Caco-2 (cell line): ENCODE measurements around the gene SUSD2. TPM values are rescaled to one million over a fixed set of nuclear protein-coding genes. Genes with fewer than 3 reads are reported as not detected.

Experiments used
- BruUV-seq: library from RNA; stranded (reverse); fragments of 400-500 nt; replicated peaks from 2 replicates; lab custom pipeline; 2021; lab: Mats Ljungman, UMichigan
- CTCF ChIA-PET: fragments of 300-600 bp; sonication (Branson Sonifier 250); formaldehyde crosslinking; loops from one replicate; lab custom pipeline; 2022; ENCODE audit warnings: antibody characterized with exemption; lab: Charles Lee
- POLR2A ChIA-PET: fragments of 300-600 bp; sonication (Branson Sonifier 250); formaldehyde crosslinking; loops from one replicate; lab custom pipeline; 2022; ENCODE audit warnings: antibody characterized with exemption; lab: Charles Lee
- DNase-seq, 2 experiments: peaks; one replicate each; pipeline versions ENCODE4 v3.0.0 to v3.0.0-alpha.2; 2020 to 2022
- H3K27me3 ChIP-seq: replicated peaks from 2 replicates; pipeline ENCODE4 v1.6.0; 2011; ENCODE audit warnings: low read length; ENCODE audit not compliant: control insufficient read depth, insufficient read depth
- H3K36me3 ChIP-seq: 2 replicates; pipeline ENCODE4 v1.5.1; 2011; ENCODE audit warnings: low read length; ENCODE audit not compliant: control insufficient read depth, insufficient read depth
- H3K4me1 ChIP-seq: fragments of 250-450 bp; sonication (Bioruptor Pico); 2 replicates; pipeline ENCODE4 v1.5.1; 2020; ENCODE audit warnings: mild to moderate bottlenecking
- H3K4me3 ChIP-seq: 2 replicates; pipeline ENCODE4 v1.5.1; 2011; ENCODE audit warnings: low read depth, mild to moderate bottlenecking, control low read depth, low read length
- H3K9me3 ChIP-seq: fragments of 250-450 bp; sonication (Bioruptor Pico); 2 replicates; pipeline ENCODE4 v1.5.1; 2020; ENCODE audit warnings: mild to moderate bottlenecking, moderate library complexity
- H3K27ac Mint-ChIP-seq: one replicate; pipeline ENCODE4 v1.8.0; 2022; ENCODE audit warnings: mixed read lengths; ENCODE audit not compliant: unreplicated experiment
- H3K27me3 Mint-ChIP-seq: one replicate; pipeline ENCODE4 v1.8.0; 2022; ENCODE audit warnings: mixed read lengths; ENCODE audit not compliant: insufficient read depth, unreplicated experiment
- H3K36me3 Mint-ChIP-seq: one replicate; pipeline ENCODE4 v1.8.0; 2022; ENCODE audit warnings: mild to moderate bottlenecking, mixed read lengths; ENCODE audit not compliant: insufficient read depth, unreplicated experiment
- H3K4me1 Mint-ChIP-seq: one replicate; pipeline ENCODE4 v1.8.0; 2022; ENCODE audit warnings: low read depth, mixed read lengths; ENCODE audit not compliant: unreplicated experiment
- H3K4me3 Mint-ChIP-seq: one replicate; pipeline ENCODE4 v1.8.0; 2022; ENCODE audit warnings: mild to moderate bottlenecking, moderate library complexity, mixed read lengths; ENCODE audit not compliant: unreplicated experiment
- H3K9me3 Mint-ChIP-seq: one replicate; pipeline ENCODE4 v1.8.0; 2022; ENCODE audit warnings: mixed read lengths; ENCODE audit not compliant: unreplicated experiment
- CTCF ChIP-seq, 2 experiments: fragments of 200-600 bp in 1 of 2; IDR thresholded peaks; 1 replicate in 1 of 2; 2 replicates in 1 of 2; pipeline versions ENCODE4 v1.5.1 to v1.8.0; 2011 to 2022; ENCODE audit warnings: antibody characterized with exemption in 1 of 2, control low read depth in 1 of 2, inconsistent platforms in 1 of 2, low read depth in 1 of 2, low read length in 1 of 2, mild to moderate bottlenecking in 1 of 2, moderate library complexity in 1 of 2; ENCODE audit not compliant: insufficient read depth in 1 of 2, severe bottlenecking in 1 of 2, unreplicated experiment in 1 of 2
- intact Hi-C: fragments of 100-400 bp; cut with micrococcal nuclease; formaldehyde crosslinking; loops from one replicate; pipeline ENCODE4 v1.10.0; 2022; ENCODE audit not compliant: unreplicated experiment
- total RNA-seq: library from RNA; stranded (reverse); gene quantifications from 2 replicates; pipeline ENCODE4 v1.2.3, GENCODE V29; 2022

SUSD2 gene
- total RNA-seq, 1 experiment from 2014 or later: 7.0 TPM

GRCh38 chr22:24233235-24233634 is 51.9 kb downstream of the SUSD2 start:
- peaks cover 6% of the 10 kb centered on the region for H3K4me1 Mint-ChIP-seq
- no peaks in the 10 kb centered on the region for H3K36me3 ChIP-seq
- no peaks in the 10 kb centered on the region for H3K9me3 Mint-ChIP-seq
- H3K9me3 ChIP-seq: no peaks in the 10 kb centered on the region
- no peak for TF ChIP-seq CTCF (IDR thresholded peaks at IDR 0.05; ENCODE audit: insufficient read depth in 1 of 2, low read depth in 1 of 2, low read length in 1 of 2, severe bottlenecking in 1 of 2, unreplicated experiment in 1 of 2)
- ChIA-PET CTCF (interaction anchor here (1.4 kb wide), 1 partner anchor 43 kb away, joined by 3 read pairs; no protein-coding TSS in a partner anchor), POLR2A (no interaction called here)
- no peaks in the 10 kb centered on the region for H3K36me3 Mint-ChIP-seq
- H3K4me3 Mint-ChIP-seq: no peak overlapping the region
- BruUV-seq: no TSS peak
- H3K27me3 ChIP-seq: no peaks in the 10 kb centered on the region
- H3K27ac Mint-ChIP-seq: no peak overlapping the region
- DNase-seq: no peak
- H3K4me1 ChIP-seq: no peaks in the 10 kb centered on the region
- no peaks in the 10 kb centered on the region for H3K27me3 Mint-ChIP-seq
- intact Hi-C loops: no loop called here
- no peak overlapping the region for H3K4me3 ChIP-seq

GRCh38 chr22:24233816-24234215 is 52.5 kb downstream of the SUSD2 start:
- TF ChIP-seq CTCF (IDR thresholded peaks at IDR 0.05; ENCODE audit: insufficient read depth in 1 of 2, low read depth in 1 of 2, low read length in 1 of 2, severe bottlenecking in 1 of 2, unreplicated experiment in 1 of 2): no peak
- BruUV-seq: no TSS peak
- intact Hi-C loops: no loop called here

GRCh38 chr22:24235315-24235714 is 54.0 kb downstream of the SUSD2 start:
- CTCF ChIA-PET: no interaction called here
- H3K36me3 Mint-ChIP-seq: no peaks in the 10 kb centered on the region
- Histone ChIP-seq H3K9me3 (no peaks in the 10 kb centered on the region), H3K36me3 (no peaks in the 10 kb centered on the region), H3K4me1 (no peaks in the 10 kb centered on the region), H3K27me3 (no peaks in the 10 kb centered on the region), H3K4me3 (no peak overlapping the region)
- no peak overlapping the region for H3K27ac Mint-ChIP-seq
- no peaks in the 10 kb centered on the region for H3K27me3 Mint-ChIP-seq
- POLR2A ChIA-PET: no interaction called here
- no peak for TF ChIP-seq CTCF (IDR thresholded peaks at IDR 0.05; ENCODE audit: insufficient read depth in 1 of 2, low read depth in 1 of 2, low read length in 1 of 2, severe bottlenecking in 1 of 2, unreplicated experiment in 1 of 2)
- H3K4me1 Mint-ChIP-seq: peaks cover 6% of the 10 kb centered on the region
- H3K4me3 Mint-ChIP-seq: no peak overlapping the region
- no TSS peak for BruUV-seq
- no peaks in the 10 kb centered on the region for H3K9me3 Mint-ChIP-seq
- DNase-seq: no peak
- intact Hi-C loops: no loop called here

More at GRCh38 chr22:24233816-24234215, 52.5 kb downstream of the SUSD2 start:
- Mint-ChIP-seq H3K36me3 (no peaks in the 10 kb centered on the region), H3K9me3 (no peaks in the 10 kb centered on the region), H3K4me3 (no peak overlapping the region), H3K4me1 (peaks cover 6% of the 10 kb centered on the region), H3K27me3 (no peaks in the 10 kb centered on the region), H3K27ac (no peak overlapping the region)
- Histone ChIP-seq H3K4me1 (no peaks in the 10 kb centered on the region), H3K4me3 (no peak overlapping the region), H3K36me3 (no peaks in the 10 kb centered on the region), H3K27me3 (no peaks in the 10 kb centered on the region), H3K9me3 (no peaks in the 10 kb centered on the region)
- POLR2A ChIA-PET: no interaction called here
- DNase-seq: no peak
- CTCF ChIA-PET: no interaction called here
